K562 treated with DMSO at 1 percent for 4 hours (cell line): ENCODE measurements around the gene ABCD1. TPM values are rescaled to one million over a fixed set of nuclear protein-coding genes. Genes with fewer than 3 reads are reported as not detected.

ENCODE experiments used
- total RNA-seq: library from RNA; unstranded; fragments of 300-600 nt; gene quantifications from 2 replicates; pipeline ENCODE4 v1.2.3, GENCODE V29; 2022; ENCODE audit not compliant: insufficient read depth

Gene ABCD1
- 21.7 and 26.7 TPM in 2 replicates for total RNA-seq

DNA sequence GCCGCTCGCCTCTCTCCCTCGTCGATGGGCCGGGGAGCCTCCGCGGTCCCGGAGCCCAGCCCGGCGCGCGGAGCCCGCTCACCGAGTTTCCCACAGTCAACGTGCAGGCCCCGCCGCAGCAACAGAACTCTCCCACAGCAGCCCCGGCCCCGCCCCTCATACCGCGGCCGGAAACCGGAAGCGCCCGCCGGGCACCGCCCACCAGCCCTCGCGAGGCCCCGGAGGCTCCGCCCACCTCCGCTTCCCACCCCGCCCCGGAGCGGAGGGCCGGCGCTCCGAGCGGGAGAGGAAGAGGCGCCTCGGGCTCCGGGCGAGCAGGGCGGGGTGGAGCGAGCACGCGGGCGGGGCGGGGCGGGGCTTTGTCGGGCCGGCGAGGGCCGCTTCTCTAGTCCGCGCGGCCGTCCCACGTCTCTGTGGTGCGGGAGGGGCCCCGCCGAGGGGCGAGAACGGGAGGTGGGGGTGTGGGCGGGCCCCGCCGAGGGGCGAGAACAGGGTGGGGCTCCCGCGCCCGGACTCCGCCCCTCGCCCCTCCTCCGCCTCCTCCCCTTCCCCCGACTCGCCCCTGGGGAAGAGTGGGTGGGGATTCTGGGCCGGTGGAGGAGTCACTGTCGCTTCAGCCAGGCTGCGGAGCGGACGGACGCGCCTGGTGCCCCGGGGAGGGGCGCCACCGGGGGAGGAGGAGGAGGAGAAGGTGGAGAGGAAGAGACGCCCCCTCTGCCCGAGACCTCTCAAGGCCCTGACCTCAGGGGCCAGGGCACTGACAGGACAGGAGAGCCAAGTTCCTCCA lies at the start of gene ABCD1, which contains the start of gene BCAP31:
ABCD1 (plus strand) TSS at position 605 of the 787 bp plus-strand sequence. CDS start 411 bp downstream, outside the sequence.
BCAP31 (minus strand) TSS at position 136 of the 787 bp plus-strand sequence. CDS start 1,143 bp downstream, outside the sequence.

DNA sequence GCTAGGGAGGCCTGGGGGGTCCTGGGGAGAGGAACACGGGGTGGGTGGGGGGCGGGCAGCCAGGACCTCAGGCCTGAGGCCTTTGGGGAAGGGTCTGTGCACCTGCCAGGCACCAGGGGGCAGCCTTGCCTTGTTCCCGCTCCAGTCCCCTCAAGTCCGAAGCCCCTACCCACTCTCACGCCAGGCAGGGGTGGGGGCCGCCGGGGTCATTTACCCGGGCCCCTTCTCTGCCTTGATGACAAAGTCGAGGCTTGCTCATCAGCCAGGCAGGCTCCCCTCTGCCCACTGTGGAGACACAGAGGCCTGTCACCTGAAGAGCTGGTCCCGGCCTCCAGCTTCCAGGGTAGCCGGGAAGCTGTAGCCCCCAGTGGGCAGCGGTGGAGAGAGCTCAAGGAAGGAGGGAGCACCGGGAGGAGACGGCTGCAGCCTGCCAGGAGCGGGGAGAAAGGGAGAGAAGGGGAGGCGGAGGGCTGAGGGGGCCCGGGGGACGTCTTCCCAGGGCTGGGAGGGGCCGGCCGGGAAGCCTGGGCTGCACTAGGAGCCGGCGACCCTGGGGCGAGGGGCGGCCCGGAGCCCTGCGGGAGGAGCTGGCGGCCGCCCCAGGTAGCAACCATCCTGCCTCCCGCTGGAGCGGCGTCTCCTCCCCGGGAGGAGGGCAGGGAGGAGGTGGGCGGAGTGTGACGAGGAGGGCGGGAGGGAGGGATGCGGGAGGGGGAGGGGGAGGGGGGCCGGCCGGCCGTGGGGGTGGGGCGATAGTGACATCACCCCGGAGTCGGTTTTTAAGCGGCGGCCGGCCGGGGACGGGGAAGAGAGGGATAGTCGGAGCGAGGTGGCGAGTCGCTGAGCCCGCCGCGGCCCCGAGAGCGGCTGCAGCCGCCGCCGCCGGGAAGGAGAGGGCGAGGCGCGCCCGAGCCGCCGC lies 37.3 kb upstream of the ABCD1 start, which contains the start of gene SLC6A8:
SLC6A8 (plus strand) TSS at position 806 of the 919 bp plus-strand sequence. CDS start 649 bp downstream, outside the sequence.

DNA sequence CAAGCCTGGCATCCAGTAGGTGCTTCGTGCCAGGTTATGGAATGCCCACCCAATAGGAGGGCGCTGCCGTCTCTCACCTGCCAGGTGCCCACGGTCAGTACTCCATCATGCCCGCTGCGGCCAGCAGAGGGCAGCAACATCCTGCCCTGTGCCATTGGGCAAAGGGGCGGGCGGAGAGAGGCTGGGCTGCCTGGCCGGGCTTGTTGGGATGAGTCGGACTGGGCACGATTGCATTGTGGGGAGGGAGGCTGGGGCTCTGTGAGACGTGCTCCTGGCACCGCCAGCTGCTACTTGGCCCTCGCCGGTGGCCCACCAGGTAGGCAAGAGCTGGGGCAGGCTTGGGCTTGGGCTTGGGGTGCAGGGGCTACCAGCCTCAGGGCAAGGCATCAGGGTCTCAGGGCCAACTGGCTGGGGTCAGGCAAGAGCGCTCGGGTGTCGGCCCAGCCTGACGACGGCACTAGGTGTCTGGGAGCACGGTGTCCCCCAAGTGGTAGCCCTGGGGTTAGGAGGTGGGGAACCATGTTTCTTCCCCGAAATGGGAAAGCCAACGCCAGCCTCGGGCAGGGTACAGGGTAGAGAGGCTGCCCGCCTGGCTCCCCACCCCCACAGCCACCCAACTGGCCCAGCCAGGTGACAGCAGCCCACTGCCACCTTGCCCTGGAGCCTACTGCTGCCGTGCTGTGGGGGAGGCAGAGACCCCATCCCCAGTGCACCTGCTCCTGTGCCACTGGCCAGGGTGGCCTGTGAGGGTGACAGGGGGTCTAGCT lies 39.5 kb downstream of the ABCD1 start, which contains the start of gene PLXNB3:
PLXNB3 (plus strand) TSS at position 261 of the 767 bp plus-strand sequence. CDS start 1,287 bp downstream, outside the sequence.

DNA sequence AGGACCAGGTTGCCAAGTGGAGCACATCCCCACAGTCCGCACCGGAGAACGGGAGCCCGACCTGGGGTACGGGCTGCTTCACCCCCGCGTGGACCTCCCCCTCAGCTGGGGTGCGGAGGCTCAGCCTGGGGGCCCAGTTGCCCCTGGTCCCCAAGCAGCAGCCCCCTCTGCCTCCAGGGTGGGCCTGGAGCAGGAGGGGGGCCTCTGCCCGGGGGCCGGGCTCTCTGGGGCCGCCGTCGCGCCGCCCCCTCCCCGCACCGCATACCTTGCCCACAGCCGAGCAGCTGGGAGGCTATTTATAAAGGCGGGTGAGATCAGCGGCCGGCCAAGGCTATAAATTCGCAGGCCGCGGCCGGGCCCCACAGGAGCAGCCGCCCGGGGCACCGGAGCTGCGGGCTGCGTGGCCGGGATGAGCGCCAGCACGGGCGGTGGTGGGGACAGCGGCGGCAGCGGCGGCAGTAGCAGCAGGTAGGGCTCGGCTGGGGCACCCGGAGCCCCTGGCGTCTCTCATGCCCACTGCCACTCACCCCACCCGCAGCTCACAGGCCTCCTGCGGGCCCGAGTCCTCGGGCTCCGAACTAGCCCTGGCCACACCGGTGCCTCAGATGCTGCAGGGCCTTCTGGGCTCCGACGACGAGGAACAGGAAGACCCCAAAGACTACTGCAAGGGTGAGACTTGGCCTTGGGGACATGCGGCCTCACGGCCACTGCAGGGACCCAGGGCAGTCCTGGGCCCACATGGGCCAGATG lies 56.2 kb downstream of the ABCD1 start, which contains the start of gene SRPK3:
SRPK3 (plus strand) TSS at position 364 of the 750 bp plus-strand sequence; CDS start at position 410, 46 bp downstream.

Other genes starting within 250 kb of the ABCD1 start
- not detected in 2 replicates for gene BGN, start 229.9 kb upstream of the ABCD1 start, total RNA-seq
- not detected in 2 replicates for gene ATP2B3, start 207.2 kb upstream of the ABCD1 start, total RNA-seq
- gene CCNQ, start 125.7 kb upstream of the ABCD1 start, total RNA-seq, result 38.9 and 42.8 TPM in 2 replicates
- gene DUSP9, start 77.7 kb upstream of the ABCD1 start, total RNA-seq, result 2.4 and 4.0 TPM in 2 replicates
- gene PNCK, start 51.0 kb upstream of the ABCD1 start, total RNA-seq, result 1.6 and 2.5 TPM in 2 replicates
- 27.8 and 36.7 TPM in 2 replicates for gene SLC6A8, start 36.9 kb upstream of the ABCD1 start, total RNA-seq
- 199 and 219 TPM in 2 replicates for gene BCAP31, start 469 bp upstream of the ABCD1 start, total RNA-seq
- 0.46 and 1.1 TPM in 2 replicates for gene PLXNB3, start 39.4 kb downstream of the ABCD1 start, total RNA-seq
- gene SRPK3, start 56.2 kb downstream of the ABCD1 start, total RNA-seq, result not detected in 2 replicates
- gene IDH3G, start 69.5 kb downstream of the ABCD1 start, total RNA-seq, result 78.4 and 81.7 TPM in 2 replicates
- 768 and 792 TPM in 2 replicates for gene SSR4, start 69.8 kb downstream of the ABCD1 start, total RNA-seq
- not detected in 2 replicates for gene PDZD4, start 105.7 kb downstream of the ABCD1 start, total RNA-seq
- 1.4 TPM in 1 of 2 replicates, not detected in the other for gene L1CAM, start 161.3 kb downstream of the ABCD1 start, total RNA-seq
- gene AVPR2, start 179.8 kb downstream of the ABCD1 start, total RNA-seq, result 1.2 TPM in 1 of 2 replicates, not detected in the other
- 149 and 176 TPM in 2 replicates for gene ARHGAP4, start 201.4 kb downstream of the ABCD1 start, total RNA-seq
- gene NAA10, start 210.2 kb downstream of the ABCD1 start, total RNA-seq, result 124 and 134 TPM in 2 replicates
- 46.8 and 64.1 TPM in 2 replicates for gene RENBP, start 219.8 kb downstream of the ABCD1 start, total RNA-seq
- gene HCFC1, start 247.0 kb downstream of the ABCD1 start, total RNA-seq, result 42.3 and 61.1 TPM in 2 replicates
- 9.9 and 12.7 TPM in 2 replicates for gene TMEM187, start 247.9 kb downstream of the ABCD1 start, total RNA-seq